ENCODE data around the gene NEDD9. TPM values are rescaled to one million over a fixed set of nuclear protein-coding genes. Genes with fewer than 3 reads are reported as not detected.

NEDD9 gene
- total and polyA plus RNA-seq, 2 of the 13 experiments (the other 11 are each of a cell fraction or from before 2014, with no cell fraction given) = 27.1 to 389 TPM

- no peak for TF ChIP-seq SAFB2 (CRISPR knock-in tag; IDR thresholded peaks at IDR 0.05; ENCODE audit: borderline replicate concordance, low read depth)
- no peak for TF ChIP-seq ZFP36 (IDR thresholded peaks at IDR 0.05; ENCODE audit: borderline replicate concordance, low read depth, low read length, partially characterized antibody)
- TF ChIP-seq PATZ1 (CRISPR knock-in tag; IDR thresholded peaks at IDR 0.05) = peak; percentile 31; the same call in 1 of the 2 replicates
- no peak for TF ChIP-seq NR3C1 (CRISPR knock-in tag; IDR thresholded peaks at IDR 0.05)
- no peak for TF ChIP-seq UBTF (CRISPR knock-in tag; IDR thresholded peaks at IDR 0.05)
- TF ChIP-seq AFF4 (CRISPR knock-in tag; IDR thresholded peaks at IDR 0.05) = no peak
- no peak for TF ChIP-seq IRF1 (CRISPR knock-in tag; IDR thresholded peaks at IDR 0.05; ENCODE audit: low read depth)
- no peak for TF ChIP-seq ZFP36L1 (CRISPR knock-in tag; IDR thresholded peaks at IDR 0.05)
- TF ChIP-seq PLSCR1 (CRISPR knock-in tag; IDR thresholded peaks at IDR 0.05; ENCODE audit: borderline replicate concordance) = no peak
- no peak for TF ChIP-seq BRF2 (CRISPR knock-in tag; IDR thresholded peaks at IDR 0.05)
- no peak for TF ChIP-seq STAT5B (CRISPR knock-in tag; IDR thresholded peaks at IDR 0.05)
- peak; percentile 30; the same call in 1 of the 2 replicates for TF ChIP-seq DRAP1 (CRISPR knock-in tag; IDR thresholded peaks at IDR 0.05)
- no peak for TF ChIP-seq SMYD3 (CRISPR knock-in tag; IDR thresholded peaks at IDR 0.05)
These were observed 59.8 kb downstream of the NEDD9 start (continued) for GRCh38 chr6:11172501-11173327.

Data from HepG2 (cell line).